HG03469 (cell line): ENCODE results near the gene SPDYE5.
"Not testable (repeated sequence)": the region's sequence is repeated elsewhere in the genome, so short reads cannot be mapped to it uniquely, and the experiment has no call there.

ENCODE experiments used
- ATAC-seq: cut with Tn5 transposase; IDR thresholded peaks from one replicate; pipeline ENCODE4 v1.9.1; 2021; ENCODE audit warnings: mild to moderate bottlenecking, moderate library complexity, moderate number of reproducible peaks; ENCODE audit not compliant: unreplicated experiment

The SPDYE5 gene

DNA sequence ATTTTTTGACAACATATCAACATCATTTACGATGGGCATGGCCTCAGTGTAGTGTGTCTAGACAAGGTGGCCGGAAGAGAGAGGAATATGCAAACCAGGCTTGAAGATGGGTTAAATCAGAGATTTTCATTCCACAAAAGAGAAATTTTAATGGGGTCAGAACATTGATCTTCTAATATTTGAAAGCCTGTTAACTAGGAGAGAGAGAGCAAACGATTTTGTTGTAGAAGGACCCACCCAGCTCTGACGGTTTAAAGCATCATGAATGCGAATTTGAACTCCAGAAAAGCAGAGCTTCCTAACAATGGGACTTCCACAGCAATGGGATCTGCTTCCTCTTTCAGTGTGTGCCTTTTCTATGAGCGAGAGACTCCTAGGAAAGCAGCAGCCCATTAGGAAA, at the start of gene SPDYE5:
SPDYE5 (plus strand) TSS at position 301 of the 400 bp plus-strand sequence. CDS start 1,728 bp downstream, outside the sequence.
- ATAC-seq, result not testable (repeated sequence)

DNA sequence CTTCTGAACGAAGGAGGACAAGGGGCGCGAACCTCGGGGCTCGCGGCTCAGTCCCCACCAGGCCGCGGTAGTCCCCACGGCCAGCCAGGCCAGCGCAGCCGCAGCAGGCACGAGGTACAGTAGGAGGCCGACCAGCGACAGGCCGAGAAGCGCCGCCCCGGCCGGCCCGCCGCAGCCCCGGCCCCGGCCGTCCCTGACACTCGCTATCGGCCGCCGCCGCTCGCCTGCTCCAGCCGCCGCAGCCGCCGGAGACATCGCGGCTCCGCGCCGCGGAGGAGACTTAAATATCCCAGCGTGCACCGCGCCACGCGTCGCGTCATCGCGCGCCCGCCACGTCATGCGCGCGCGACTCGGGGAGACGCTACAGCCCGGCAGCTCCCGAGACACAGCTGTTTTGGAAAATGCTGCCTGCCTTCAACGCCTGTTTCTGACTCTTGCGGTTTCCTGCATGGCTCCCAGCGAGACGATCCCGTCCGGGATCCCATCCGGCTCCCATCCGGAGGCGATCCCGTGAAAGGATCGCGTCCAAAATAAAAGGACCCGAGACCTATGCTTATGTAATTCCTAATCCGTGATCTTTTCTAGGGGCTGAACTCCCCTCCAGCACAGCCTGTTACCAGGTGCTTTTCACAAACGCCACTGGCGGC, 49.5 kb upstream of the SPDYE5 start:
- peak; percentile 69 for ATAC-seq

DNA sequence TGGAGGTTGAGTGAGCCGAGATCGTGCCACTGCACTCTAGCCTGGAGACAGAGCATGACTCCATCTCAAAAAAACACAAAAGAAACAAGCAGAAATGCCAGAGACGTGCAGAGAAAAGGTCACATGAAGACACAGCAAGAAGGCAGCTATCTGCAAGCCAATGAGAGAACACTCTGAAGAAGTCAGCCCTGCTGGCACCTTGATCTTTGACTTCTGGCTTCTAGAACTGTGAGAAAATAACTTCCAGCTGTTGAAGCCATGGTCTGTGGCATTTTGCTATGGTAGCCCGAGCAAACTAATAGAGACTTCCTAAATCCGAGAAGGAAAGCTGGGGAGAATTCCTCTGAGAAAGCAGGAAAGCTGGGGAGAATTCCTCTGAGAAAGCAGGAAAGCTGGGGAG, 42.2 kb upstream of the SPDYE5 start:
- not testable (repeated sequence) for ATAC-seq

GRCh38 chr7:75452494-75452955, 39.6 kb upstream of the SPDYE5 start:
- peak; percentile 82 for ATAC-seq

DNA sequence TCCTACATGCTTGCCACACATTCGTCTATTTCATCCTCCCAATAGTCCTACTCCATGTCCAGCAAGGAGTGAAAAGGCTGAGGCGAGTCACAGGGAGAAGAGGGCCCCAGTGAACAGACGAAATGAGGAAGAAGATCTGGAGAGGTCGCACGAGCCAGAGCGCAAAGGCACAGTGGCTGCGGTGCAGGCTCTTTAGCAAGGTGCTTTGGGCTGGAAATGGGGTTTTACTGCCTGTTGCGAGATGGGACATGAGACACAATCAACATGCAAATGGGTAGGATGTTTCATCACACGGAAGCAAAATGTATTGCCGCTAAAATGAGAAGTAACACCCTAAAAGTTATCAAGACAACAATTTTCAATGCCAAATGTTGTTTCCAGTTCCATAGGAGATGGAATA, 35.7 kb upstream of the SPDYE5 start:
- not testable (repeated sequence) for ATAC-seq

DNA sequence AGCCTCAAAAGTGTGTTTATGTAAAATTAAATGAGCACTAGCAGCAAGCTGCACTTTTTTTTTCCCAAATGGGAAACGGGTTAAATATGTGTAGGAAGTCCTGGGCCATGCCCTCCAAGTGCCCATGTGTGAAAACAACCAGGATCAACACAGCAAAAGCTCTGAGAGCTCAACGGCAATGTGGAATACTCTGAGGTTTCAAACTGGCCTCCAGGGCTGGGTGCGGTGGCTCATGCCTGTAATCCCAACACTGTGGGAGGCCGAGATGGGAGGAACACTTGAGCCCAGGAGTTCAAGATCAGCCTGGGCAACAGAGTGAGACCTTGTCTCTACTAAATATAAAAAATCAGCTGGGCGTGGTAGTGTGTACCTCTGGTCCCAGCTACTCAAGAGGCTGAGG, 34.1 kb upstream of the SPDYE5 start:
- ATAC-seq, result not testable (repeated sequence)

DNA sequence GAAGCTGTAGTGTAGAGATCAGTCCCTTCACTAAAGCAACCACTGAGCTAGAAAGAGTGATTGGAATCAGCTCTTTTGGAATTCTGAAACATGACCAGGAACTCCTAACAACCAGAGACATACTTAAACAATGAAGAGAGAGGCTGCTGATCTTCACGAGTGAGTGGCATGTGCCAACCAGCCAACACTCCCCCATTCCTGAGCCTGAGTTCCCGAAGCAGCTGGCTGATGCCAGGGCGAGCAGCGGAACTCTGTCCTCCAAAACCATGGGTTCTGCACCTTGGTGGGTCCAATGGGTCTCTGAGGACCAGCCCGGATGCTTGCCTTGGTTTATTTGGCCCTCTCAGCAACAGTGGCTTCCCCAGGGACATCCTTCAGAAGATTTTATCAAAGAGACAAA, 31.6 kb upstream of the SPDYE5 start:
- not testable (repeated sequence) for ATAC-seq

DNA sequence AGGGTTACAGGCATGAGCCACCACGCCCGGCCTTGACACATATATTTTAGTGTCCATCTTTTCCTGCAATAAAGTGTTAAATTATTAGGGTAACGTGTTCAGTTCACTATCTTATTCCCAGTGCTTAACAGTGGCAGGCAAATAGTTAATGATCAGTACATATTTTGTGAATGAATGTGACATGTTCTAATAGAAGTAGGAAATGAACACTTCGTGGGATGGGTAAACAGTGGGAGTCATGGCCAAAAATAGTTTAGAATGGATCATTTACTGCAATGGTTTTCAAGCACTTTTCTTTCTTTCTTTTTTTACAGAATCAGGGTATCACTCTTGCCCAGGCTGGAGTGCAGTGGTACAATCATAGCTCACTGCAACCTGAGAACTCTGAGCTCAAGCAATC, 22.0 kb upstream of the SPDYE5 start:
- not testable (repeated sequence) for ATAC-seq

DNA sequence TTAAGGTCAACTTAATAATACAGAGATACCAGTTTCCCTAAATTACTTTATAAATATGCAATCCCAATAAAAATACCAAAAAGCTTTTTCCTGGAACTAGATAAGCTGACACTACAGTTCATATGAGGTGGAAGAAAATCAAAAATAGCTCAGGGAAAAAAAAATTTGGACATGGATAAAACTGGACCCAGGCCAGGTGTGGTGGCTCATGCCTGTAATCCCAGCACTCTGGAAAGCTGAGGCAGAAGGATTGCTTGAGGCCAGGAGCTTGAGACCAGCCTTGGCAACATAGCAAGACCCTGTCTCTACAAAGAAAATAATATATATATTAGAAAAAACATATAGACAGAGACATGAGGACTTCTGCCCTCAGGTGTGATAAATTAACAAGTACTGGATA, 14.7 kb upstream of the SPDYE5 start:
- ATAC-seq, result not testable (repeated sequence)

- not testable (repeated sequence) for ATAC-seq
Observed at GRCh38 chr7:75480313-75480712, 11.8 kb upstream of the SPDYE5 start.

- not testable (repeated sequence) for ATAC-seq
Observed at GRCh38 chr7:75485355-75485978, 6.7 kb upstream of the SPDYE5 start.

GRCh38 chr7:75485979-75486643, 6.0 kb upstream of the SPDYE5 start, which contains the start of gene POM121C:
Gene POM121C, minus strand, starts transcription at chr7:75486299. Its CDS starts 44,803 bp downstream, at chr7:75441496.
- ATAC-seq, result peak; percentile 89

- not testable (repeated sequence) for ATAC-seq
Observed at GRCh38 chr7:75509033-75509432, 16.9 kb downstream of the SPDYE5 start.

GRCh38 chr7:75518842-75519241, 26.7 kb downstream of the SPDYE5 start:
- ATAC-seq, result not testable (repeated sequence)

- not testable (repeated sequence) for ATAC-seq
Observed at GRCh38 chr7:75521727-75522126, 29.6 kb downstream of the SPDYE5 start.

DNA sequence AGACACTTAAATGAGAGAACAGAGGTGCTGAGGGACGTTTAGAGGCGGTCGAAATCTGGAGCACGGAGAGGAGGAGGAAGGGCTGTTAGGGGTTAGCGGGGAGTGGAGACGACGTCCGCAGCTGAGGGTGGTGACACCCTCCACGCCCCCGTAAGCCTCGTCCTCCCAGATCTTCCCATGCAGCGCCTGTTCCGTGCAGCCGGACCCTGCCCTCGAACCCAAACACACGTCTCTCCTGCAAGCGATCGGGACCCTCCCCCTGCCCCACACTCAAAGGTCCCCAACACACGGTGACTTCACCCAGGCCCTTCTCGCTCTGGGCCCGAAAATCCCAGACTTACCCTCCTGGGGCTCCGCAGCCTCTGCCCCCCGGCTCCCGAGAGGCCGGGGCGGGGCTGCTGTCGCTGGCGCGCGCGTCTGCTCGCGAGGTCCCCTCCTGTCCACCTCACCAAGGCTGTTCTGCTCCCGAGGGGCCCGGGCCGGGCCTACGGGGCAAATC, 35.2 kb downstream of the SPDYE5 start:
- not testable (repeated sequence) for ATAC-seq

DNA sequence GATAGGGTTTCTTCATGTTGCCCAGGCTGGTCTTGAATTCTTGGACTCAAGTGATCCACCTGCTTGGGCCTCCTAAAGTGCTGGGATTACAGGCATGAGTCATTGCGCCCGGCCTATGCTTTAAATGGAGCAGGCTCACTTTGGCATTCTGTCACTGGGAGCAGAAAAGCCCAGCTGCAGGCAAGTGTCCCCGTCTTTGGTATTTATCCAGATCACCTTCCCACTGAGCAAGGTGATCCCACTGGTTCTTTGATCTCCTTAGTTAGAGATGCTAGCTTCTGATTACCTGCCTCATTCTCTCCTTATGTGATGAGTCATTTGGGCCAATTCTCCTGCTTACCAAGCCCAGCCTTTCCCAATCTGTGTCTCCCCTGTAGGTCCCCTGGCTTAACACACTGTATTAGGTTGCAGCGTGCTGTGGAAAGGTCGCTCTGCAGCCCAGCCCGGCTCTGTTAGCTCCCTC, 39.3 kb downstream of the SPDYE5 start:
- no peak for ATAC-seq

- no peak for ATAC-seq
Observed at GRCh38 chr7:75532639-75533038, 40.5 kb downstream of the SPDYE5 start.

DNA sequence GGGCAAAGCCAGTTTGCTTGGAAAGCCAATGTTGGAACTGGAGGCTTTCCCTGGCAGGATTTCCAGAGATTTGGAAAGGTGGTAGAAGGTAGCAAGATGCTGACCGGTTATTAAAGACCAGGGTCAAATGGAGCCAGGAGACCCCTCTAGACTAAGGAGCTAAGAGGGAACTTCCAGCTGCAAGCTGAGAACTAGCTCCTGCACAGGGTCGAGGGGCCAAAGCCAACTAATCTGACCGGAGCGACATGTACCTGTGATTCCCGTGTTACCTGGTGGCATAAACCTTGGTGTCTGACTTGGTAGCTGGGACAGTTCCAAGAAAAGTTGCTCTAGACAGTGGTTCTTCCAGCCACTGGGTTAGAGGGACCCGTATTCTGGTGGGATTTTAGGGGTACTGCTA, 41.8 kb downstream of the SPDYE5 start:
- ATAC-seq, result no peak

GRCh38 chr7:75534727-75535307, 42.7 kb downstream of the SPDYE5 start:
- no peak for ATAC-seq

DNA sequence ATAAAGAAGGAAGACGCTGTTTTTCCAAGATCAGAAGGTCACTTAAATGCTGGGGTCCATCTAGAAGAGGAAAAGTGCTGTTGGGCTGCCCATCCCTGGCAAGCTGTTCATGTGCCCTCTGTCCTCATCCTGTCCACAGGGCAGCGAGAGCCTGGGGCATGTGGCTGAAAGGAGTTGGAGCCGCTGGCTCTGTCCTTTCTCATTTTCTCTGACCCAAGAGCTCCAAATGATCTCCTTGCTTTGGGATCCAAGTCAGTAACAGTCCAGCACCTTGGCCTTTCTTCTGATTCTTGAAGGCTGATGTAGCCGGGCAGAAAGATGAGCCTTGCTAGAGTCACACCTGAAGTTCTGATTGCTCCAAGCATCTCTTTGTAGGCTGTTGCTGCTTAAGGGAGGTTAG, 44.4 kb downstream of the SPDYE5 start:
- no peak for ATAC-seq
